ENCODE data around the gene C10orf143. TPM values are rescaled to one million over a fixed set of nuclear protein-coding genes. Genes with fewer than 3 reads are reported as not detected.

Gene C10orf143
- total RNA-seq, 1 experiment from 2014 or later: 1.6 TPM

DNA sequence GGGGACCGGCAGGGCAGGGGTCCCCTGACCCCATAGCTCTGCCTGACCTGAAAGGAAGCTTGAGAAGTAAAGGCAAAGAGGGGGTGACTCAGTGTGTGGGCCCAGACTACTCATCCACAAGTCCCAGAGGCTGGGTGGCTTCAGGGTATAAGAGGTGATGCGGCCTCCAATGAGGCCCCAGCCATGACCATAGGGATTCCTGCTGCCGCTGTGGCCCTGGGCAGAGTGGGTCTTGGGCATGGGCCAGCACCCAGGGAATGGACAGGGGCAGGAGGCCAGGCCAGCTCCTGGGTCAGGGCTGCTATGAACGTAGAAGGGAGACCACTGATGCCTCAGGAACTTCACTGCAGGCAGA is 82.2 kb downstream of the C10orf143 start (continued):
- TF ChIP-seq TEAD1 (CRISPR knock-in tag; IDR thresholded peaks at IDR 0.05) (no peak), FOXJ3 (CRISPR knock-in tag; IDR thresholded peaks at IDR 0.05; ENCODE audit: borderline replicate concordance) (no peak), ESRRA (CRISPR knock-in tag; IDR thresholded peaks at IDR 0.05; ENCODE audit: borderline replicate concordance) (no peak), ZNF671 (CRISPR knock-in tag; IDR thresholded peaks at IDR 0.05) (no peak)
- TF ChIP-seq, protein P1, sequence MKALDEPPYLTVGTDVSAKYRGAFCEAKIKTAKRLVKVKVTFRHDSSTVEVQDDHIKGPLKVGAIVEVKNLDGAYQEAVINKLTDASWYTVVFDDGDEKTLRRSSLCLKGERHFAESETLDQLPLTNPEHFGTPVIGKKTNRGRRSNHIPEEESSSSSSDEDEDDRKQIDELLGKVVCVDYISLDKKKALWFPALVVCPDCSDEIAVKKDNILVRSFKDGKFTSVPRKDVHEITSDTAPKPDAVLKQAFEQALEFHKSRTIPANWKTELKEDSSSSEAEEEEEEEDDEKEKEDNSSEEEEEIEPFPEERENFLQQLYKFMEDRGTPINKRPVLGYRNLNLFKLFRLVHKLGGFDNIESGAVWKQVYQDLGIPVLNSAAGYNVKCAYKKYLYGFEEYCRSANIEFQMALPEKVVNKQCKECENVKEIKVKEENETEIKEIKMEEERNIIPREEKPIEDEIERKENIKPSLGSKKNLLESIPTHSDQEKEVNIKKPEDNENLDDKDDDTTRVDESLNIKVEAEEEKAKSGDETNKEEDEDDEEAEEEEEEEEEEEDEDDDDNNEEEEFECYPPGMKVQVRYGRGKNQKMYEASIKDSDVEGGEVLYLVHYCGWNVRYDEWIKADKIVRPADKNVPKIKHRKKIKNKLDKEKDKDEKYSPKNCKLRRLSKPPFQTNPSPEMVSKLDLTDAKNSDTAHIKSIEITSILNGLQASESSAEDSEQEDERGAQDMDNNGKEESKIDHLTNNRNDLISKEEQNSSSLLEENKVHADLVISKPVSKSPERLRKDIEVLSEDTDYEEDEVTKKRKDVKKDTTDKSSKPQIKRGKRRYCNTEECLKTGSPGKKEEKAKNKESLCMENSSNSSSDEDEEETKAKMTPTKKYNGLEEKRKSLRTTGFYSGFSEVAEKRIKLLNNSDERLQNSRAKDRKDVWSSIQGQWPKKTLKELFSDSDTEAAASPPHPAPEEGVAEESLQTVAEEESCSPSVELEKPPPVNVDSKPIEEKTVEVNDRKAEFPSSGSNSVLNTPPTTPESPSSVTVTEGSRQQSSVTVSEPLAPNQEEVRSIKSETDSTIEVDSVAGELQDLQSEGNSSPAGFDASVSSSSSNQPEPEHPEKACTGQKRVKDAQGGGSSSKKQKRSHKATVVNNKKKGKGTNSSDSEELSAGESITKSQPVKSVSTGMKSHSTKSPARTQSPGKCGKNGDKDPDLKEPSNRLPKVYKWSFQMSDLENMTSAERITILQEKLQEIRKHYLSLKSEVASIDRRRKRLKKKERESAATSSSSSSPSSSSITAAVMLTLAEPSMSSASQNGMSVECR (CRISPR knock-in tag; IDR thresholded peaks at IDR 0.05; ENCODE audit: borderline replicate concordance): no peak
- TF ChIP-seq, protein P2, sequence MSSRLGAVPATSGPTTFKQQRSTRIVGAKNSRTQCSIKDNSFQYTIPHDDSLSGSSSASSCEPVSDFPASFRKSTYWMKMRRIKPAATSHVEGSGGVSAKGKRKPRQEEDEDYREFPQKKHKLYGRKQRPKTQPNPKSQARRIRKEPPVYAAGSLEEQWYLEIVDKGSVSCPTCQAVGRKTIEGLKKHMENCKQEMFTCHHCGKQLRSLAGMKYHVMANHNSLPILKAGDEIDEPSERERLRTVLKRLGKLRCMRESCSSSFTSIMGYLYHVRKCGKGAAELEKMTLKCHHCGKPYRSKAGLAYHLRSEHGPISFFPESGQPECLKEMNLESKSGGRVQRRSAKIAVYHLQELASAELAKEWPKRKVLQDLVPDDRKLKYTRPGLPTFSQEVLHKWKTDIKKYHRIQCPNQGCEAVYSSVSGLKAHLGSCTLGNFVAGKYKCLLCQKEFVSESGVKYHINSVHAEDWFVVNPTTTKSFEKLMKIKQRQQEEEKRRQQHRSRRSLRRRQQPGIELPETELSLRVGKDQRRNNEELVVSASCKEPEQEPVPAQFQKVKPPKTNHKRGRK (CRISPR knock-in tag; IDR thresholded peaks at IDR 0.05; ENCODE audit: borderline replicate concordance): no peak
- TF ChIP-seq, protein P3, sequence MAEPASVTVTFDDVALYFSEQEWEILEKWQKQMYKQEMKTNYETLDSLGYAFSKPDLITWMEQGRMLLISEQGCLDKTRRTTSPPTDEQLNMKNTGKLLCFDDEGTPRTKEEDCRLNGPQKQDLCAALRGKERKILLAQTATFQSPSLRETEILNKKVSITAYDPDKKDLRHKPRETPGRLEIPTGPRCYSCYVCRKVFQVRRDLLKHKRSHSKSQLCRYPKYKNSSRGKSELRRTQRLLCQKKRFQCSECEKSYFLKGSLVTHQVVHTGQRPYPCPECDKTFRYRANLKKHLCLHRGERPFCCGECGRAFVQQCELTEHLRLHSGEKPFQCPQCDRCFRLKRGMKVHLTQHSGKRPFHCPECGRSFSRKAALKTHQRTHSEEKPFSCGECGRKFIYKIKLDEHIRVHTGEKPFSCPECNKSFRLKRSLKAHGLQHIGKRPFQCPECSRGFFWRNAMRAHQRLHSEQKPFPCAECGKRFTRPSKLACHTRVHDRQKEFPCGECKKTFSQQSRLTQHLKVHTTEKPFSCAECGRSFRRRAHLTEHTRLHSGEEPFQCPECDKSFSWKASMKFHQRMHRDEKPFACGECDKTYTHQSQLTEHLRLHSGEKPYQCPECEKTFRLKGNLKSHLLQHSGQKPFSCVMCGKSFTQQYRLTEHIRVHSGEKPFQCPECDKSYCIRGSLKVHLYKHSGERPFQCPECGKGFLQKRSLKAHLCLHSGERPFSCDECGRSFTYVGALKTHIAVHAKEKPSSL (CRISPR knock-in tag; conservative IDR thresholded peaks at IDR 0.05): no peak

DNA sequence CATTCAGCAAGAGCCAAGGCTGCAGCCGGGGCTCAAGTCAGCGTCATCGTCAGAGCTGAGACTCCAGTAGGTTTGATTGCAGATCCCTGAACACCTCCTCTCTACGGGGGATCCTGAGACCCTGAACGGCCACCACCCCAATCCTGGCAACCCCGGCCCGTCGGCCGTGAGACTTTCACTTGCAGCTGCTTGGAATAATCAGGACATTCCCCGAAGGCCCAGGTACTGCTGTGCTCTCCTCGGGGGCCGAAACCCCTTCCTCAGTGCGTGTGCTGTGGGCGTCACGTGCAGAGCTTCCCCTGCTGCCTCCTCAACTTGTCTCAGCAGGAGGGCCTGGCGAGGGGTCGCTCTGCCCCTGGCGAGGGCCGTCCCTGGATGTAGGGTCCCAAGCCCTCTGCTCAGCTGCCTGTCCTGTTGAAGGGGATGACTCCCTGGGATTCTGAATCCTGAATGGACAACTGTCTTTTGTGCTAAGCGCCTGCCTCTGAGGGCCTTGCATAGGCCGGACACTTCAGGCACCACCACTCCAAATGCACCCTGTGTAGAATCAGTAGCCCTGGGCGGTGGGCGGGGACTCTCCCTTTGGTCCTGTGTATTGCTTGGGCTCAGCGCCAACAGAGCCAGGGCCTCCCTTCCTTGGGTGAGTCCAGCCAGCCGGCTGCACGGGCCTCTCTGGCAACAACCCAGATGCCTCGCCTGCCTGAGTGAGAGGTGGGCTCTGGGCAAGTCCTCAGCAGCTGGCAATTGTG is 82.7 kb downstream of the C10orf143 start:
- ATAC-seq: no peak
- no peaks in the 10 kb centered on the region for H3K36me3 Mint-ChIP-seq
- TF ChIP-seq FOXJ3 (CRISPR knock-in tag; IDR thresholded peaks at IDR 0.05; ENCODE audit: borderline replicate concordance): no peak
- TF ChIP-seq, protein P4, sequence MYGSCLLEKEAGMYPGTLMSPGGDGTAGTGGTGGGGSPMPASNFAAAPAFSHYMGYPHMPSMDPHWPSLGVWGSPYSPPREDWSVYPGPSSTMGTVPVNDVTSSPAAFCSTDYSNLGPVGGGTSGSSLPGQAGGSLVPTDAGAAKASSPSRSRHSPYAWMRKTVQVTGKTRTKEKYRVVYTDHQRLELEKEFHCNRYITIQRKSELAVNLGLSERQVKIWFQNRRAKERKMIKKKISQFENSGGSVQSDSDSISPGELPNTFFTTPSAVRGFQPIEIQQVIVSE (CRISPR knock-in tag; IDR thresholded peaks at IDR 0.05; ENCODE audit: borderline replicate concordance): no peak
- TF ChIP-seq, protein P5, sequence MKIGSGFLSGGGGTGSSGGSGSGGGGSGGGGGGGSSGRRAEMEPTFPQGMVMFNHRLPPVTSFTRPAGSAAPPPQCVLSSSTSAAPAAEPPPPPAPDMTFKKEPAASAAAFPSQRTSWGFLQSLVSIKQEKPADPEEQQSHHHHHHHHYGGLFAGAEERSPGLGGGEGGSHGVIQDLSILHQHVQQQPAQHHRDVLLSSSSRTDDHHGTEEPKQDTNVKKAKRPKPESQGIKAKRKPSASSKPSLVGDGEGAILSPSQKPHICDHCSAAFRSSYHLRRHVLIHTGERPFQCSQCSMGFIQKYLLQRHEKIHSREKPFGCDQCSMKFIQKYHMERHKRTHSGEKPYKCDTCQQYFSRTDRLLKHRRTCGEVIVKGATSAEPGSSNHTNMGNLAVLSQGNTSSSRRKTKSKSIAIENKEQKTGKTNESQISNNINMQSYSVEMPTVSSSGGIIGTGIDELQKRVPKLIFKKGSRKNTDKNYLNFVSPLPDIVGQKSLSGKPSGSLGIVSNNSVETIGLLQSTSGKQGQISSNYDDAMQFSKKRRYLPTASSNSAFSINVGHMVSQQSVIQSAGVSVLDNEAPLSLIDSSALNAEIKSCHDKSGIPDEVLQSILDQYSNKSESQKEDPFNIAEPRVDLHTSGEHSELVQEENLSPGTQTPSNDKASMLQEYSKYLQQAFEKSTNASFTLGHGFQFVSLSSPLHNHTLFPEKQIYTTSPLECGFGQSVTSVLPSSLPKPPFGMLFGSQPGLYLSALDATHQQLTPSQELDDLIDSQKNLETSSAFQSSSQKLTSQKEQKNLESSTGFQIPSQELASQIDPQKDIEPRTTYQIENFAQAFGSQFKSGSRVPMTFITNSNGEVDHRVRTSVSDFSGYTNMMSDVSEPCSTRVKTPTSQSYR (CRISPR knock-in tag; IDR thresholded peaks at IDR 0.05): no peak
- no peak for TF ChIP-seq ZBTB21 (CRISPR knock-in tag; IDR thresholded peaks at IDR 0.05; ENCODE audit: borderline replicate concordance)
- TF ChIP-seq RORB (CRISPR knock-in tag; IDR thresholded peaks at IDR 0.05): no peak
- TF ChIP-seq, protein P6, sequence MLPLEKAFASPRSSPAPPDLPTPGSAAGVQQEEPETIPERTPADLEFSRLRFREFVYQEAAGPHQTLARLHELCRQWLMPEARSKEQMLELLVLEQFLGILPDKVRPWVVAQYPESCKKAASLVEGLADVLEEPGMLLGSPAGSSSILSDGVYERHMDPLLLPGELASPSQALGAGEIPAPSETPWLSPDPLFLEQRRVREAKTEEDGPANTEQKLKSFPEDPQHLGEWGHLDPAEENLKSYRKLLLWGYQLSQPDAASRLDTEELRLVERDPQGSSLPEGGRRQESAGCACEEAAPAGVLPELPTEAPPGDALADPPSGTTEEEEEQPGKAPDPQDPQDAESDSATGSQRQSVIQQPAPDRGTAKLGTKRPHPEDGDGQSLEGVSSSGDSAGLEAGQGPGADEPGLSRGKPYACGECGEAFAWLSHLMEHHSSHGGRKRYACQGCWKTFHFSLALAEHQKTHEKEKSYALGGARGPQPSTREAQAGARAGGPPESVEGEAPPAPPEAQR (CRISPR knock-in tag; IDR thresholded peaks at IDR 0.05): no peak
- TF ChIP-seq, protein P7, sequence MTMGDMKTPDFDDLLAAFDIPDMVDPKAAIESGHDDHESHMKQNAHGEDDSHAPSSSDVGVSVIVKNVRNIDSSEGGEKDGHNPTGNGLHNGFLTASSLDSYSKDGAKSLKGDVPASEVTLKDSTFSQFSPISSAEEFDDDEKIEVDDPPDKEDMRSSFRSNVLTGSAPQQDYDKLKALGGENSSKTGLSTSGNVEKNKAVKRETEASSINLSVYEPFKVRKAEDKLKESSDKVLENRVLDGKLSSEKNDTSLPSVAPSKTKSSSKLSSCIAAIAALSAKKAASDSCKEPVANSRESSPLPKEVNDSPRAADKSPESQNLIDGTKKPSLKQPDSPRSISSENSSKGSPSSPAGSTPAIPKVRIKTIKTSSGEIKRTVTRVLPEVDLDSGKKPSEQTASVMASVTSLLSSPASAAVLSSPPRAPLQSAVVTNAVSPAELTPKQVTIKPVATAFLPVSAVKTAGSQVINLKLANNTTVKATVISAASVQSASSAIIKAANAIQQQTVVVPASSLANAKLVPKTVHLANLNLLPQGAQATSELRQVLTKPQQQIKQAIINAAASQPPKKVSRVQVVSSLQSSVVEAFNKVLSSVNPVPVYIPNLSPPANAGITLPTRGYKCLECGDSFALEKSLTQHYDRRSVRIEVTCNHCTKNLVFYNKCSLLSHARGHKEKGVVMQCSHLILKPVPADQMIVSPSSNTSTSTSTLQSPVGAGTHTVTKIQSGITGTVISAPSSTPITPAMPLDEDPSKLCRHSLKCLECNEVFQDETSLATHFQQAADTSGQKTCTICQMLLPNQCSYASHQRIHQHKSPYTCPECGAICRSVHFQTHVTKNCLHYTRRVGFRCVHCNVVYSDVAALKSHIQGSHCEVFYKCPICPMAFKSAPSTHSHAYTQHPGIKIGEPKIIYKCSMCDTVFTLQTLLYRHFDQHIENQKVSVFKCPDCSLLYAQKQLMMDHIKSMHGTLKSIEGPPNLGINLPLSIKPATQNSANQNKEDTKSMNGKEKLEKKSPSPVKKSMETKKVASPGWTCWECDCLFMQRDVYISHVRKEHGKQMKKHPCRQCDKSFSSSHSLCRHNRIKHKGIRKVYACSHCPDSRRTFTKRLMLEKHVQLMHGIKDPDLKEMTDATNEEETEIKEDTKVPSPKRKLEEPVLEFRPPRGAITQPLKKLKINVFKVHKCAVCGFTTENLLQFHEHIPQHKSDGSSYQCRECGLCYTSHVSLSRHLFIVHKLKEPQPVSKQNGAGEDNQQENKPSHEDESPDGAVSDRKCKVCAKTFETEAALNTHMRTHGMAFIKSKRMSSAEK (CRISPR knock-in tag; IDR thresholded peaks at IDR 0.05; ENCODE audit: borderline replicate concordance): no peak
- TF ChIP-seq, protein P8, sequence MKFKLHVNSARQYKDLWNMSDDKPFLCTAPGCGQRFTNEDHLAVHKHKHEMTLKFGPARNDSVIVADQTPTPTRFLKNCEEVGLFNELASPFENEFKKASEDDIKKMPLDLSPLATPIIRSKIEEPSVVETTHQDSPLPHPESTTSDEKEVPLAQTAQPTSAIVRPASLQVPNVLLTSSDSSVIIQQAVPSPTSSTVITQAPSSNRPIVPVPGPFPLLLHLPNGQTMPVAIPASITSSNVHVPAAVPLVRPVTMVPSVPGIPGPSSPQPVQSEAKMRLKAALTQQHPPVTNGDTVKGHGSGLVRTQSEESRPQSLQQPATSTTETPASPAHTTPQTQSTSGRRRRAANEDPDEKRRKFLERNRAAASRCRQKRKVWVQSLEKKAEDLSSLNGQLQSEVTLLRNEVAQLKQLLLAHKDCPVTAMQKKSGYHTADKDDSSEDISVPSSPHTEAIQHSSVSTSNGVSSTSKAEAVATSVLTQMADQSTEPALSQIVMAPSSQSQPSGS (CRISPR knock-in tag; IDR thresholded peaks at IDR 0.05; ENCODE audit: borderline replicate concordance, low read depth): no peak
- TF ChIP-seq EMX1 (CRISPR knock-in tag; IDR thresholded peaks at IDR 0.05): no peak

More for the DNA sequence above, 82.7 kb downstream of the C10orf143 start:
- DNase-seq (ENCODE audit: low spot score): no peak
- Mint-ChIP-seq H3K27ac (no peak overlapping the region), H3K27me3 (ENCODE audit: low read depth) (no peaks in the 10 kb centered on the region), H3K9me3 (peaks cover 11% of the 10 kb centered on the region), H3K4me1 (no peaks in the 10 kb centered on the region), H3K4me3 (no peak overlapping the region)
- ChIA-PET CTCF (no interaction called here), POLR2A (no interaction called here)

All from WTC11 (cell line).